Activated CD8-positive, alpha-beta memory T cell treated with anti-CD3 and anti-CD28 coated beads for 36 hours (primary cell): ENCODE results near the gene PCDH9. TPM values are rescaled to one million over a fixed set of nuclear protein-coding genes. Genes with fewer than 3 reads are reported as not detected.

Source experiments
- CTCF ChIA-PET: fragments of 350-600 bp; sonication (Branson Sonifier 250); formaldehyde crosslinking; loops from one replicate; lab custom pipeline; 2021; ENCODE audit warnings: antibody characterized with exemption; lab: Charles Lee
- POLR2A ChIA-PET: fragments of 350-600 bp; sonication (Branson Sonifier 250); formaldehyde crosslinking; loops from one replicate; lab custom pipeline; 2021; ENCODE audit warnings: antibody characterized with exemption; lab: Charles Lee
- total RNA-seq, 2 experiments: library from RNA; stranded (reverse); gene quantifications; one replicate each; pipeline ENCODE4 v1.2.3, GENCODE V29; 2021

PCDH9 gene
- total RNA-seq, 2 experiments from 2014 or later, result 0.13 to 0.17 TPM

DNA sequence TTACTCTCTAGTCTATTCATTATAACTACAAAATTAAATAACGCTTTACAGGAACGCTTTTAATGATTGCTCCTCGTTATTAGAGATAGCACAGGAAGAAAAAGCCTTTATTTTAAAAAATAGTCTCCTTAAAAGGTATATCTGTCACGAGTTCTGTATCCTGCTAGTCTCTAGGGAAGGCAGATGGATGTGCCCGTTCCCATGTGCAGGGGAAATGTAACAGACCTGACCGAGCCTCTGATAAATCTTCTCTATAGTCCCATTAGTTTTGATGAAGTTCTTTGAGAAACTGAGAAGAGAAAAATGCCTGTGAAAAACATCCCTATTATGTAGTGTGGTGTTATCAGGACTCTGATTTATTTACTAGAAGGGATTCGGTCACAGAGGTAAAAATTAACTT, 226.4 kb downstream of the PCDH9 start:
- POLR2A ChIA-PET, result no interaction called here
- CTCF ChIA-PET, result no interaction called here

DNA sequence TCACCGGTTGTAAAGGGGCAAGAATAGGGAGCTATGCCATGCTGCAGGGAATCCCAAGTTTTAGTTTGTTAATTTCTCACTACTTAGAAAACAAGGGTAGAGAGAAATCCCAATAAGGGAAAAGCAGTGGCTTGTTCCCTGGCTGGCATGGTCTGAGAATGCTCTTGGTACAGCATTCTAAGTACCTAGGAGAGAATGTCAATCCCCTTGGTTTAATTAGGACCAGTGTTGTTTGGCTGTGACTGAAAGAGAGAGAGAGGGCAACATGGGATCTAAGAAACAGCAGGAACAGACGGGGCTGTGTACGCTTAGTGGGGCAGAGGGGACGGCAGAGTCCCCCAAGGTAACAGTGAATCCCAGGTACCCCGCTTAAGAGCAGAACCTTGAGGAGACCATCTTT, 228.8 kb downstream of the PCDH9 start:
- ChIA-PET CTCF (no interaction called here), POLR2A (no interaction called here)

GRCh38 chr13:66996503-66996902, 233.6 kb downstream of the PCDH9 start:
- CTCF ChIA-PET, result no interaction called here
- POLR2A ChIA-PET, result no interaction called here

- ChIA-PET CTCF (no interaction called here), POLR2A (no interaction called here)
Observed at GRCh38 chr13:66995203-66995611, 234.9 kb downstream of the PCDH9 start.

DNA sequence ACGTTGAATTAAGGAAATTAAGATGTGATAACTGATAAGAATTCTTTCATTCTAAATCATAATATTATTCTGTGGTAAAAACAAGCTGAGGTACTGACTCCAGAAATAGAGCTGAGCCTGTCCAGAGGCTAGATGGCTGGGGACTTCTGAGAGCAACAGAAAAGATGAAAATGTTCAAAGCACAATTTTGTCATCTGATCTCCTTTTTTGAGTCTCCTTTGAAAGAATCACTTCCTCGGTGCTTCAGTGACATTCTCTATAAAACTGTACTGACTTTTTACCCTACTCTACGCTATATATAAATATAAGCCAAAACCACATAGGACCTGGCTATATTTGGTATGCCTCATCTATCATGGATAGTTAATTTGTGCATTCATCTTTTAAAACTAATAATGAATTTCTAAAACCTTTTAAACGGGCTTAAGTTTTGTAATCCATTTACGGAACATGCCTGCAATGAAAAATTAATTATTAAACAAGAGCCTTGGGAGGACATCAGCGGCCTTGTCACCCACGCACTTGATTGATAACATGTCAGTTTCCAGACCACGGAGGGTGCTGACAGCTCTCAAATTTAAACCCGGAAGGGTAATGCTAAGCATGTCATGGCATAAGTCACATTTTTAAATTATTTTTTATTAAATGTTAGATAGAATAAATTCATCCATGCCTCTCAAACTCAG, 235.5 kb downstream of the PCDH9 start:
- ChIA-PET CTCF (no interaction called here), POLR2A (no interaction called here)

GRCh38 chr13:66994097-66994496, 236.0 kb downstream of the PCDH9 start:
- POLR2A ChIA-PET, result no interaction called here

GRCh38 chr13:66992719-66993118, 237.4 kb downstream of the PCDH9 start:
- ChIA-PET POLR2A (no interaction called here), CTCF (no interaction called here)

More at GRCh38 chr13:66994097-66994496, 236.0 kb downstream of the PCDH9 start:
- CTCF ChIA-PET, result no interaction called here

GRCh38 chr13:66992183-66992582, 238.0 kb downstream of the PCDH9 start:
- POLR2A ChIA-PET, result no interaction called here
- CTCF ChIA-PET, result no interaction called here

- POLR2A ChIA-PET, result no interaction called here
- CTCF ChIA-PET, result no interaction called here
Observed at GRCh38 chr13:66984241-66984640, 245.9 kb downstream of the PCDH9 start.

DNA sequence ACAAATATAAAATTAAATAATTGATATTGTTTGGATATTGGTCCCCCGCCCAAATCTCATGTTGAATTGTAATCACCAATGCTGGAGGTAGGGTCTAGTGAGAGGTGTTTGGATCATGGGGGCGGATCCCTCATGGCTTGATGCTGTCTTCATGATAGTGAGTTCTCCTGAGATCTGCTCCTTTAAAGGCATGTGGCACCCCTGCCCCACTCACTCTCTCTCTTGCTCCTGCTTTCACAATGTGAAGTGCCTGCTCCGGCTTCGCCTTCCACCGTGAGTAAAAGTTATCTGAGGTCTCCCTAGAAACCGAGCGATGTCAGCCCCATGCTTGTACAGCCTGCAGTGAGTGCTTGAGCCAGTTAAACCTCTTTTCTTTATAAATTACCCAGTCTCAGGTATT, 248.2 kb downstream of the PCDH9 start:
- ChIA-PET POLR2A (no interaction called here), CTCF (no interaction called here)

DNA sequence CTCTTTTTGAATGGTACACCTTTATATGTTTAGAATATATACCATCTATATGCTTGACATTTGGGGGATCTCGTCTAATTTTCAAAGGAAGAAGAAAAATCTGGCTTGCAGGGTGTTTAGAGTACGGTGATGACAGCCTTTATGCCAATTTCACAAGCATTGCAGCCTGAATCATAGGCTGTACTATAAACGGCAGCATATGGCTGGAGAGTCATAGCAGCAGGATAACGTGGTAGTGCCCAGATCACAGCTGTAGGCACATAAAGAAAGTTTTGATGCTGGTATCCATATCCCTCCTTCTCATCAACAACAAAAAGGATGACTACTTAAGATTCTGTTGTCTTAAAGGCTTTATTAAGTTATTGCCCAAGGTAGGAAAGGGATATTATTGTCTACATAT, 253.0 kb downstream of the PCDH9 start:
- ChIA-PET POLR2A (no interaction called here), CTCF (no interaction called here)

GRCh38 chr13:66974889-66975288, 255.2 kb downstream of the PCDH9 start:
- ChIA-PET POLR2A (no interaction called here), CTCF (no interaction called here)

DNA sequence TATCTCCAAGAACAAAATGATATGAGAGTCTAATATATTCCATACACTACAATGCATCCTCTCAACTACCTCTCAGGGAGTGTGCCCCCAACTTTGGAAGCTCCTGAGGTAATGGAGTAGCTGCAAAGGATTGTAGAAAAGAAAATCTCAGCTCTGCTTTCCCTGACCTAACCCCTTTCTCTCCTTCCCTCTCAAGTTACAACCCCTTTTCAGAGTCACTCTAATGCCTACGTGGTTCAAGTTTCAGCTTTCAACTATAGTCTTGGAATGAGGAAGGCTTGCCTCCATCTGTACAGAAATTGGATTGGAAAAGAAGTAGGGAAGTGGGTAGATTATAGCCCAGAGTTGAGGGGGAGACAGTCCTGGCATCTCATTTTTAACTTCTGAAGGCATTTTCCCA, 256.0 kb downstream of the PCDH9 start:
- ChIA-PET CTCF (no interaction called here), POLR2A (no interaction called here)

GRCh38 chr13:66972659-66973058, 257.5 kb downstream of the PCDH9 start:
- POLR2A ChIA-PET, result no interaction called here
- CTCF ChIA-PET, result no interaction called here

DNA sequence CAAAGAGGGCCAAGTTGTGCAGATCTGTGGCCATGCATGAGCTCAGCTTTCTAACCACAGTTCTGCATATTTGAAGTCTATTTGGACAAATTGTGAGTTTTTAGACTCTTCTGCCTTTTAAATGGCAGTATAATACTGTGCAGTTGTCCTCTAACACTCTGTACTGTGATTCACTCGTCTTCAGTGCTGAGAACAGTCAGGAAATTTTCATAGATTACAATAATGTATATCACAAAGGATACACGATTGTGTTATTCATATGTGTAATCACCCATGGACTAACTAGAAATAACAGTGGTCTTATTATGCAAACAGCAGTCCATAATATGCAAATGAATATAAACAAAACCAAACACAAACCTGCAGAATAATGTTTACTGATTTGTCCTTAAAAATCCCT, 259.1 kb downstream of the PCDH9 start:
- CTCF ChIA-PET, result no interaction called here
- POLR2A ChIA-PET, result no interaction called here

DNA sequence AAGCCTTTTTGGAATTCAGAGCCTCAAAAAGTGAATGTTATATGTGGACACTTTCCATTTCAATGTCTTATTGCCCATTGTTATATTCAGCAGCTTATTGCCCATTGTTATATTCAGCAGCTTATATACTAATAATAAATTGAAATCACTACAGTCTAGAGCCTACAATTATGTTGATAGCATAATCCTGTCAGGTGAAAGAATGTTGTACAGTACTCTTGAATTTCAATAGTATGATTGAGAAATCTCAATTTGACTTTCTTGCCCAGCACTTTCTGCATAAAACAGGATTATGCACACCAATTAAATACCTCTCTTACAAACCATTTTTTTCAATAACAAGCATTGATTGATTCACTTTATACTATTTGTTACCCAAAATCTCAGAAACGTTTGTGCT, 260.8 kb downstream of the PCDH9 start:
- POLR2A ChIA-PET, result no interaction called here
- CTCF ChIA-PET, result no interaction called here

DNA sequence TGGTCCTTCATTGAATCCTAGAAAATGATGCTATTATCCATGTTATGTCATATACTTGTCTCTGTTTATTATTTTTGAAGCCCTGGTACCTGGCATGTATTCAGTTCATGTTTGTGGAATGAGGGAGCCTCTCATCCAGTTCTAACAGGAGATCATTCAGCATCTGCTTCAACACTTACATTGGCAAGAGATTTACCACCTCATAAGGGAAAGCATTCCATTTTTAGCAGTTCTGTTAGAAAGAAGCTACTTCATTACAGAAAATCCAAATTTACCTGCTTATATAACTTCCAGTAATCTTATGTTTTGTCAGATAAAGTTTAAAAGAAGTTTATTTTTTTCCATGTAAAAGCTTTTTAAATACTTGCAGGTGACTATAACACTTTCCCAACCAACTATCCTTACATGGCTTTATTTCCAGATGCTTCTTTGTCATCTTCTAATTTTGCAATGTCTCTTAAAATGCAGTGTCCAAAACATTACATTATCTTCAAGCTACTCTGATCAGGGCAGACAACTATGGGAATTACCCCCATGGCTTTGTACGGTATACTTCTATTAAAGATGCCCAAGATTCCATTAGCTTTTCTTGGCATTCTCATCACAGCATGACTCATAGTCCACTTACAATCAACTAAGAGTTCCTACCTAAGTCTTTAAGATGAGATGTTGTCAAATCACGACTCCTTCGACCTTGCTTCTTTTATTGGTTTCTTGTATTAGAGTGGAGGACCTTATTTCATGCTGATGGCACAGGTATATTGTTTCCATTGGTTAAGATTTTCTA, 262.1 kb downstream of the PCDH9 start:
- POLR2A ChIA-PET, result no interaction called here
- CTCF ChIA-PET, result no interaction called here

DNA sequence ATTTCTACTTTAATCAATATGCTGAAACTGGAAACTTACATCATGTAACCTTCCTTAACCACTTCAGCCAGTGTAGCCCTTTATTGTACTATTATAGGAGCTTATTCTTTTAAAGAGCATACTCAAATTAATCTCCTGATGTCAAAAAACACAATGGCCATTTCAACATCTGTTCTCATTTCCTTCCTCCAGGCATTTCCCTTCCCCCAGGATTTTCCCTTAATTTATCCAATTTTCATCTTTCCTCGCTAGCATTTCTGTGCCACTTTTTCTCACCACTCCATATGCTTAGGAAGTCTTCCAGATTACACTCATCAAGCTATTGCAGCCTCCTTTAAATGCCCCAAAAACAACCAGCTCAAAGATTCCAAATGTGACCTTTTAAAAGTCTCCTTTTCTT, 265.0 kb downstream of the PCDH9 start:
- CTCF ChIA-PET, result no interaction called here
- POLR2A ChIA-PET, result no interaction called here

DNA sequence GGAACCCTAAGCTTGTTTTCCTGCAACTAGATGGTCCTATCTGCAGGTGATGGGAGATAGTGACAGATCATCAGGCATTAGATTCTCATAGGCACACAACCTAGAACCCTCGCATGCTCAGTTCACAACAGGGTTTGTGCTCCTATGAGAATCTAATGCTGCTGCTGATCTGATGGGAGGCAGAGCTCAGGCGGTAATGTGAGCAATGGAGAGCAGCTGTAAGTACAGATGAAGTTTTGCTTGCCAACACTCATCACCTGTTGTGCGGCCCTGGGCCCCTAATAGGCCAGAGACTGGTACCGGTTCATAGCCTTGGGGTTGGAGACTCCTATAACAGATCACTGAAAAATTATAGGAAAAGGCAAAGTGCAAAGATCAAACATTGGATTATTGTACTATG, 267.2 kb downstream of the PCDH9 start:
- CTCF ChIA-PET, result no interaction called here
- POLR2A ChIA-PET, result no interaction called here

GRCh38 chr13:66958611-66959010, 271.5 kb downstream of the PCDH9 start:
- CTCF ChIA-PET, result no interaction called here
- POLR2A ChIA-PET, result no interaction called here

GRCh38 chr13:66952507-66952906, 277.6 kb downstream of the PCDH9 start:
- CTCF ChIA-PET, result no interaction called here

More at GRCh38 chr13:66952507-66952906, 277.6 kb downstream of the PCDH9 start:
- POLR2A ChIA-PET, result no interaction called here
